GM19395 (cell line): ENCODE measurements around the gene TEKT4.
"Not testable (repeated sequence)": the region's sequence is repeated elsewhere in the genome, so short reads cannot be mapped to it uniquely, and the experiment has no call there.

Experiments used
- ATAC-seq: cut with Tn5 transposase; IDR thresholded peaks from one replicate; pipeline ENCODE4 v1.9.1; 2021; ENCODE audit warnings: mild to moderate bottlenecking, moderate library complexity; ENCODE audit not compliant: unreplicated experiment

TEKT4 gene, protein sequence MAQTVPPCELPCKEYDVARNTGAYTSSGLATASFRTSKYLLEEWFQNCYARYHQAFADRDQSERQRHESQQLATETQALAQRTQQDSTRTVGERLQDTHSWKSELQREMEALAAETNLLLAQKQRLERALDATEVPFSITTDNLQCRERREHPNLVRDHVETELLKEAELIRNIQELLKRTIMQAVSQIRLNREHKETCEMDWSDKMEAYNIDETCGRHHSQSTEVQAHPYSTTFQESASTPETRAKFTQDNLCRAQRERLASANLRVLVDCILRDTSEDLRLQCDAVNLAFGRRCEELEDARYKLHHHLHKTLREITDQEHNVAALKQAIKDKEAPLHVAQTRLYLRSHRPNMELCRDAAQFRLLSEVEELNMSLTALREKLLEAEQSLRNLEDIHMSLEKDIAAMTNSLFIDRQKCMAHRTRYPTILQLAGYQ

DNA sequence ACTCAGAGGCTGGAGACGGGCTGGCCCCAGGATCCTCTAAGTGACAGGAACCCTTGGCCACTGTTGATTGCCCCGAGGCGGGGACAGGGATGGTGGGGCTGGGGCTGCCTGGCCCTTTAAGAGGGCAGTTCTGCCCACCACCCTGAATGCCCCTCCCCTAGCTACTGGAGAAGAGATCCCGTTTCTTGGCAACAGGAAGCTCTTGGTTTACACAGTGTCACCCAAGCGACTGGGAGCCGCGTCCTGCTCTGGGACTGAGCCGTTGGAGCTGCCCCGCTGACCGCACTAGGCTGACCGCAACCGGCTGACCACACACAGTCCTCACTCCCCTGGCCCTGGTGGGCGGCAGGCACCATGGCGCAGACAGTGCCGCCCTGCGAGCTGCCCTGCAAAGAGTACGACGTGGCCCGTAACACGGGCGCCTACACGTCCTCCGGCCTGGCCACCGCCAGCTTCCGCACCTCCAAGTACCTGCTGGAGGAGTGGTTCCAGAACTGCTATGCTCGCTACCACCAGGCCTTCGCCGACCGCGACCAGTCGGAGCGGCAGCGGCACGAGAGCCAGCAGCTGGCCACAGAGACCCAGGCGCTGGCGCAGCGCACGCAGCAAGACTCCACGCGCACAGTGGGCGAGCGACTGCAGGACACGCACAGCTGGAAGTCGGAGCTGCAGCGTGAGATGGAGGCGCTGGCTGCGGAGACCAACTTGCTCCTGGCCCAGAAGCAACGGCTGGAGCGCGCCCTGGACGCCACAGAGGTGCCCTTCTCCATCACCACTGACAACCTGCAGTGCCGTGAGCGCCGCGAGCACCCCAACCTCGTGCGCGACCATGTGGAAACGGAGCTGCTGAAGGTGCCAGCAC lies at the start of gene TEKT4:
TSS of gene TEKT4 (plus strand) at position 205 of the 862 bp plus-strand sequence. CDS start at position 355, 150 bp downstream.
- no peak for ATAC-seq

- not testable (repeated sequence) for ATAC-seq
These were observed 32.0 kb upstream of the TEKT4 start for GRCh38 chr2:94839224-94839623.

- not testable (repeated sequence) for ATAC-seq
These were observed 14.4 kb upstream of the TEKT4 start for GRCh38 chr2:94856856-94857255.

DNA sequence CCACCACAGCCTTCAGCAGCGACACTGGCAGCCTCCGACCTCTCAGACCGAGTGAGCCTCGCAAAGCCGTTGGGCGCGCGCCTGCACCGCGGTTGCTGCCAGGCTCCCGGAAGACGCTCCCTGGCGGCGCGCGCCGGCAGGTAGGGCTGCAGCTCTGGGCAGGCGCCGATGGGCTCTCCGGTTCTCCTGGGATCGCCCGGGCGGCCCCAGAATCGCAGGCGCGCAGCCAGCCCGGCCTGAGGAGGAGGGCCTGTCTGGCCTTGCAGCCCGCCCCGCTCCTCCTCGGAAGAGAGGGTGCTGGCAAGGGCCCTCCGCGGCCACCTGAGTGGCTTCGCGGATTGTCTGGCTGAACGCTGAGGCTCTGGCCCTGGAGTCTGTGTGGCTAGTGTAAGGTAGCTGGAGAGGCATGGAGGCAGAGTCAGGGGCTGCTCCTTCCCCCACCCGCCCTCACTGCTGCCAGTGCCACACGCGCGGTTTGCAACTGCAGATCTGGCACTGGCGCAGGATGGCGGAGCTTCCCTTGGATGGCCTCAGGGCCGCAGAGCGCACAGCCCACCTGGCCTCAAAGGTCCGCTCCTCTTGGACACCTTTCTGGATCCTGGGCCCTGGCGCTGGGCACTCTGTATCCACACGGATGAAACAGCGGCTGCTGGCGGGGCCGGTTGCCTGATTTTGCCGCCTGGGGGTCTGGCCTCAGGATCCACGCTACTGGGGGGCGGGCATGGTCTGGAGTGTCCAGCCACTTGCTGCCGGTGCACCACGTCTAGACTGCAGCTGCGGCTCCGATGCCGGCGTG lies 13.7 kb upstream of the TEKT4 start:
- not testable (repeated sequence) for ATAC-seq

DNA sequence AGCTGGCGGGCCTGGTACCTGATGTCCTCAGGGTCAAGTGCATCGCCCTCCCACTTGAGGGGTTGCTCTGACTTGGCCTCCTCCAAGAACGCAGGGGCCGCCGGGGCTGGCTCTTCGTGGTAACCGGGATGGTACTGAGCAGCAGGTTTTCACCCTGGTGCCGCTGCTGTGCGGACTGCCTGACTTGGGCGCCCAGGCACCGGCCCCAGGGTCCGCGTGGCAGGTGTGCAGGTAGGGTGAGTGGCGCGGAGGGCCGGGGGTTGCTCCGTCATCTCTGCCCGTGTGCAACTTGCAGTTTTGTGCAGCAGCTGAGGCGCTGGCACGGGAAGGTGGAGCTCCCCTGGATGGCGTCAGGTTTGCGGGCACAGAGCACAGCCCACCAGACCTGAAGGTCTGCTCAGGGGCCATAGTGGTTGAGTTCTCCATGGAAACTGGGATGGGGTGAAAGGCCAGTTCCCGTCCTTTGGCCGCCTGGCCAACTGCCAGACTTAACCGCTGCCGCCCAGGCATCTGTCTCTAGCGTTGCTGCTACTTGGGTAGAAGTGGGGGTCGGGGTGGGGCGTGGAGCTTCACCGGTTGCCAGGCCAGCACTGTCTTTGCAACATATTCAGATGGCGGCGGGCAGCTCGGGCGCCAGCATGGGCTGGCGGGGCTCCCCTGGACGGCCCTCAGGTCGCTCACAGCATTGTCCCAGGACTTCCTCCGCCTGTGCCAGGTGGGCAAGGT lies 12.9 kb upstream of the TEKT4 start:
- ATAC-seq: not testable (repeated sequence)

- no peak for ATAC-seq
These were observed 9.7 kb upstream of the TEKT4 start for GRCh38 chr2:94861308-94862152.

- ATAC-seq: not testable (repeated sequence)
These were observed 8.3 kb upstream of the TEKT4 start for GRCh38 chr2:94862903-94863302.

DNA sequence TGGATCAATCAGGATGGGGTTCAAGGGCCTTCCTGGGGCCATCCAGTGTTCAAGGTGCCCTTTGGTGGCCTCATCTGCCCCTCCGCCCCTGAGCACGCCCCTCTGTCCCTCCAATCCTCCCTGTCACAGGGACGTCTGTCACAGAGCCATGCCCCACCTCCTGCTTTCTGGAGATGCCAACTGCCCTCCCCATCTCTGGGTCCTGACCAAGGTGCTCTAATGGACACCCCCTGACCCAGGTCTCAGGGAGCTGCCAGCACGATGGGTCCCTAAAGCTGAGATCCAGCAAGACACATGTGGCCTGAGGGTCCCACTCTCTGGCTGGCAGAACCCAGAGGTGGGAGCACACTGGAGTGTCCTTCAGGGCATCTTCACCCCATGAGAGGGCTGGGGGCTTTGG lies 2.1 kb upstream of the TEKT4 start:
- ATAC-seq: no peak

DNA sequence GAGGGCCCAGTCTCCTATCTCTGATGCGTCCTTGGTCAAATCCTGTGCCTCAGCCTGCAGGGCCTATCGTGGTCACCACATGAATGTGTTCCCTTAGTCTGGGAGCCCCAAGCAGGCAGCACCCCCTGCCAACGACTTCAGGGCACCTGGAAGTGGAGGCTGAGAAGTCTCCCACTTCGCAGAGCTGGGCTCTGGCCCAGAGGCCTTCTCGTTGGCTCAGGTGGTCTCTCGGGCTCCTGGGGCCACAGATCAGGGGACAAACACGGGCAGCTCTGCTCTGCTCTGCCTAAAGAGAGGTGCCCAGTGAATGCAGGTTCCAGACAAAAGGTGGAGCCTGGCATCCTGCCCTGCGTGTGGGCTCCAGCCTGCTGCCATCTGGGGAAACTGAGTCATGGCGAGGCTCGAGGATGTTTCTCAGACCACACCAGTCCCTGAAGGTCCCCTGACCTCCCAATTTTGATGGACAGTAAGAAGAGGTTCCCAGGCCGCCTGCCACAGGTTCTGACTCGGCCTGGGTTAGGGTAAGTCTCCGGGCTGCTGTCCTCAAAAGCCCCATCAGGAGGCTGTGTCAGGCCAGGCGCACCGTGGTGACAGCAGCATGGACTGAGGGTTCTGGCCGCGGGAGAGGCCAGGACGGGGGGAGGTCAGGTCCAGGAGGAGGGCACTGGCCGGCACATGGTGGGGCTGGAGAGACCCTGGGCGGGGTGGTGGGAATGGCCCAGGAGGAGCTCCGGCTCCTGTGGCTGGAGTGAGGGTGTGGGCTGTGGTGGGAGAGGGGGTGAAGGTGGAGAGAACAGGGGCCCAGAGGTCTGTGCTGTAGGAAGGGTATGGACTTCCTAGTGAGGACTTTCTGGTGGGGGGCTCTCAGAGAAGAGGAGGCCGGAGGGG lies 1.4 kb upstream of the TEKT4 start:
- no peak for ATAC-seq

DNA sequence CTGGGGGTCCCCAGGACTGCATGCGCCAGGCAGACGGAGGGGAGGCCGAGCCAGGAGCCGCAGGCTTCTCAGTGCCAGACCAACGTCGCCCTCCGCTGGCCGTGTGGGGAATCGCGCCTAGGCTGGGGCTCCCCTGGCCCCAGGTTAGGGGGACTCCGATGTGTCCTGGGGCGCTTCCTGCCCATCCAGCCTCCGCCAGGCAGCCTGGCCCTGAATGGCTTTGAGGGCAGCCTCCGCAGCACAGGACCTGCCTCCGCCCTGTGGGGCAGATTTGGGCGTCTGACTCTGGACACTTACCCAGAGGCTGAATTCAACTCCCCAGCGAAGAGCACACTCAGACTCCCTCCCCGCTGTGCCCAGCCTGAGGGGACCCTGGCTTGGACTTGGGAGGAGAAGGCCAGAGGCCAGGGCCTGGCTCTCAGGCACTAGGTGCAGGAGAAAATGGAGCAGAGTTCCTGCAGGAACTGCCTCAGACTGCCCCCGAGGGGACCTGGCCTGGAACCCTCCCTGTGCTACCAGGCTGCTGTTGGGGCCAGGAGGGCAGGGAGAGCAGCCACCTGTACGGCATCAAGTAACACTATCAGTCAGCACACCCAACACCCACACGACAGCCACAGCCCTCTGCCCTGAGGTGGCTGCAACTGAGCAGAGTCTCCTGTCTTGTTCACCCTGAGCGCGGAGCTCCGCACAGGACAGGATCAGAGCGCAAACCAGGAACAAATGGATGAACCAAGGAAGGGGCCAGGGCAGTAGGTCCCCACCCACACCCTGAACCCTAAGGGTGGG lies 597 bp upstream of the TEKT4 start:
- ATAC-seq: no peak

- no peak for ATAC-seq
These were observed 923 bp downstream of the TEKT4 start for GRCh38 chr2:94872088-94872618.

DNA sequence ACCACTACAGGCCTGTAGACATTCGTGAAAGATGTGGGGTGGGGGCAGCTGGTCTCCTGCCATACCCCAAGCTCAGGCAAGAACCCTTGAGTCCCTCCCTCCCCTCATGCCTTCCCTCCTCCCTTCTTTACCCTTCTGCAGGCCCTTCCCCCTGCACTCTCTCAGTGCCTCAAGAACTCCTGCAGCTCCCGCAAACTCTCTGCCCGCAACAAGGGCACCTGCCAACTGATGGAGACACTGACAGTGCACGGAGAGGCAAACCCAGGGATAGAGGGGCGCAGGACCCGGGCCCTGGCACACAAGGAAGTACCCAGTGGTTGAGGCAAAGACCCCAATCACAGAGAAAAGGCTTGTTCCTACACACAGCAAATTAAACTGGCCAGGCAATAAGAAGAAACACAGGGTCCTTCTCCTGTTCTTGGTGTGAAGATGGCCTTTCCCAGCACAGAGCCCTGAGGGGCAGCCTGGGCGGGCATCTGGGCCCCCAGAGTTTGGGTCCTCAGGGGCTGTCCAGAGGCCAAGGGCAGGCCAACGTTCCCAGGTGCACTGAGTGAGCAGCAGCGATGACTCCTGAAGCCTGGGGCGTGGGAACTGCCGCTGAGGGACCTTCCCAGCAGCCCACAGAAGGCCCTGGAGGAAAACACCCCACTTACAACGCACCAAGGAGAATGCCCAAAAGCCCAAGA lies 1.6 kb downstream of the TEKT4 start:
- ATAC-seq: no peak

GRCh38 chr2:94873362-94874276 lies 2.4 kb downstream of the TEKT4 start:
- ATAC-seq: no peak

DNA sequence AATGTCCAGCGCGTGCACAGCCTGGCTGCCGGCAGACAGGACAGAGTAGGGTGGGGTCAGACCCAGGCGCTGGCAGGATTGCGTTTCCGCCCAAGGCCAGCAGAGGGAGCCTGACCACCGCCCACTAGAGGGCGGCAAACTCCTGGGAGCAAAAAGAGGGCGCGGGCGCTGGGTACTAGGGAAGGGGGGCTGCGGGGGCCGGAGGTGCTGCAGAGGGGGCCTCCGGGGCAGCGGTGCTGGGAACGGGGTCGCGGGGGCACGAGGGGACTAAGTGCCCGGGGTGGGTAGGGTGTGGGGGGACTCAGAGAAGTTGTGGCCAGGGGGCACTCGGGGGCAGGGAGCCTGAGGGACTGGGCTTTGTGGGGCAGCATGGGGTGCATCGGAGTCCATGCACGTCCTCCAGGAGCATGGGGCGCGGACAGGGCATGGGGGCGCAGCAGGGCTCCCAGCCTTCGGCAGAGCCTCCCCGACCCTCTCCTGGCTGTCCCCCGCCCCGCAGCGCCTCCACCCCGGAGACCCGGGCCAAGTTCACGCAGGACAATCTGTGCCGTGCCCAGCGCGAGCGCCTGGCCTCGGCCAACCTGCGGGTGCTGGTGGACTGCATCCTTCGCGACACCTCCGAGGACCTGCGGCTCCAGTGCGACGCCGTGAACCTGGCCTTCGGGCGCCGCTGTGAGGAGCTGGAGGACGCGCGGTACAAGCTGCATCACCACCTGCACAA lies 3.2 kb downstream of the TEKT4 start:
- ATAC-seq: peak; percentile 86
